Loucy (cell line): ENCODE measurements around the gene MCC.

Experiments used
- EZH2phosphoT487 ChIP-seq: fragments of 200-600 bp; IDR thresholded peaks from 2 replicates; pipeline ENCODE4 v1.6.1; 2018; ENCODE audit warnings: antibody characterized with exemption, mild to moderate bottlenecking, moderate library complexity, borderline replicate concordance
- TF ChIP-seq, protein P1 (sequence below): fragments of 200-600 bp; sonication (generic); conservative IDR thresholded peaks from 2 replicates; pipeline ENCODE4 v1.5.1; 2014; ENCODE audit warnings: mild to moderate bottlenecking, antibody characterized with exemption, low read length

DNA sequence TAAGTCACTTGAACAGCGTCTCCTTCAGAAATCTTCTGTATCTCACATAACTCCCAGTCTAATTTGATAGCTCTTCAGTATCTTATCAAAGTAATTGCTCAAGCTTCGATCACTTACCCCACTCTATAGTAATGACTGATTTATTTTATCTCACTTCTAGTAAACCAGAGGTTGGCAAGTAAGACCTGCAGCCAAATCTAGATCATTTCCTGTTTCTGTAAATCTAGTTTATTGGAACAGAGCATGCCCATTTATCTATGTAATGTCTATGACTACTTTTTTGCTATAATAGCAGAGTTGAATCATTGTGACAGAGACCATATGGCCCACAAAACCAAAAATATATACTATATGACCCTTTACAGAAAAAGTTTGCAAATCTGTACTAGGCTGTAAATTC is 93.6 kb downstream of the MCC start:
- TF ChIP-seq, protein P1, sequence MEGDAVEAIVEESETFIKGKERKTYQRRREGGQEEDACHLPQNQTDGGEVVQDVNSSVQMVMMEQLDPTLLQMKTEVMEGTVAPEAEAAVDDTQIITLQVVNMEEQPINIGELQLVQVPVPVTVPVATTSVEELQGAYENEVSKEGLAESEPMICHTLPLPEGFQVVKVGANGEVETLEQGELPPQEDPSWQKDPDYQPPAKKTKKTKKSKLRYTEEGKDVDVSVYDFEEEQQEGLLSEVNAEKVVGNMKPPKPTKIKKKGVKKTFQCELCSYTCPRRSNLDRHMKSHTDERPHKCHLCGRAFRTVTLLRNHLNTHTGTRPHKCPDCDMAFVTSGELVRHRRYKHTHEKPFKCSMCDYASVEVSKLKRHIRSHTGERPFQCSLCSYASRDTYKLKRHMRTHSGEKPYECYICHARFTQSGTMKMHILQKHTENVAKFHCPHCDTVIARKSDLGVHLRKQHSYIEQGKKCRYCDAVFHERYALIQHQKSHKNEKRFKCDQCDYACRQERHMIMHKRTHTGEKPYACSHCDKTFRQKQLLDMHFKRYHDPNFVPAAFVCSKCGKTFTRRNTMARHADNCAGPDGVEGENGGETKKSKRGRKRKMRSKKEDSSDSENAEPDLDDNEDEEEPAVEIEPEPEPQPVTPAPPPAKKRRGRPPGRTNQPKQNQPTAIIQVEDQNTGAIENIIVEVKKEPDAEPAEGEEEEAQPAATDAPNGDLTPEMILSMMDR, result no peak
- TF ChIP-seq EZH2phosphoT487, result no peak
